T-helper 17 cell (primary cell): ENCODE data around the gene GNA12. TPM values are rescaled to one million over a fixed set of nuclear protein-coding genes. Genes with fewer than 3 reads are reported as not detected.
A peak's percentile ranks its signal among the peaks of the same experiment; 100 is the strongest.
"Not testable (repeated sequence)": the region's sequence is repeated elsewhere in the genome, so short reads cannot be mapped to it uniquely, and the experiment has no call there.

Experiments
- ATAC-seq: fragments of 150-1000 bp; cut with Tn5 transposase; 2 replicates; pipeline ENCODE4 v1.10.0; 2021; ENCODE audit warnings: mild to moderate bottlenecking, moderate library complexity
- DNase-seq, 3 donors: peaks; one replicate each; pipeline versions ENCODE4 v3.0.0 to v3.0.0-alpha.2; 2020 to 2021
- H3K9me3 ChIP-seq: one replicate; pipeline ENCODE4 v1.7.0; 2013; ENCODE audit warnings: low read length, mild to moderate bottlenecking; ENCODE audit not compliant: control insufficient read depth, poor library complexity, severe bottlenecking
- H3K27ac Mint-ChIP-seq: one replicate; pipeline ENCODE4 v1.8.0; 2022; ENCODE audit warnings: mild to moderate bottlenecking, moderate library complexity, mixed read lengths
- H3K27me3 Mint-ChIP-seq: one replicate; pipeline ENCODE4 v1.8.0; 2022; ENCODE audit warnings: mixed read lengths
- H3K36me3 Mint-ChIP-seq: one replicate; pipeline ENCODE4 v1.8.0; 2022; ENCODE audit warnings: low read depth, mixed read lengths
- H3K4me1 Mint-ChIP-seq: one replicate; pipeline ENCODE4 v1.8.0; 2022; ENCODE audit warnings: mild to moderate bottlenecking, mixed read lengths
- H3K4me3 Mint-ChIP-seq: one replicate; pipeline ENCODE4 v1.8.0; 2022; ENCODE audit warnings: mild to moderate bottlenecking, moderate library complexity, mixed read lengths
- total RNA-seq, 4 donors: library from RNA in 2 of 4; stranded (reverse) in 2 of 4; gene quantifications; one replicate each; pipeline ENCODE4 v1.2.3 and lab custom pipeline; 2022 to 2026

Gene GNA12
- total RNA-seq, 2 donors from 2014 or later, result 13.5 to 19.2 TPM

DNA sequence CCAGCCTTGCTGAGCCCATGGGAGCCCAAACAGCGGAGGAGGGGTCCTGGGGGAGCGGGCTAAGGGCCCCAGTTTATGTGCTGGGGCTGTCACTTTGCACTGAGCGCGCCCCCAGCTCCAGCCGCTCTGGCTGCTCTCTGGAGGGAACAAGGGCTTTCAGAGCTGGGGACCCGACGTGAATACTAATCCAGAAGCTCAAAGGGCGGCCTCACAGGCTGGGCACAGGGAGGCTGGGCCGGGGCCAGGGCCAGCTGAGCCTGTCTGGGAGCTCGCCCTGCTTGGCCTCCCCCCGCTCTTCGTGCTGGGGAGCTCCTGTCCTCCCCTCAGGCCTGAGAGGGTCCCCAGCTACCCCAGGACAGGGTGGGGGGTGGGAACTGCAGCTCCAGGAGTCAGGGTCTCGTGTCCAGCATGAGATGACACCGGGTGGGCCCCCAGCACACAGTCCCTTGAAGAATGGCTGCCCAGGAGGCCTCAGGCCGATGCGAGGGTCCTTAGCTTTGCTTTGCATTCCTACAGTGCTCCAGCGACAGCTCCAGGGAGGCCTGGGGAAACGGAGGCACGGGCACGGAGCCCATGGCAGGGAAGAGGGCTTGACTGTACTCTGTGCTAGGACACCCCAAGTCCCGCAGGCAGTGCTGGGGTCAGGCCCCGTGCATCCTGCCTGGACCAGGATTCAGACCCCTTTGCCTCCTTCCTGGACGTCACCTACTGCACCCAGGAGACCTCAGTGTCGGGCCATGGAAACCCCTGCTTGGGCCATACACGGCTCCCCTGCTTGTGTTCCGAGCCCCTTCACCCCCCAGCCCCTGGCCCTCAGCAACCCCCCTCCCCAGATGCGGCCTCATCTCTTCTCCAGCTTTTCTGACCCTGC lies 161.9 kb downstream of the GNA12 start:
- H3K27ac Mint-ChIP-seq, result no peak overlapping the region
- H3K4me3 Mint-ChIP-seq, result no peak overlapping the region
- peaks cover 3% of the 10 kb centered on the region for H3K36me3 Mint-ChIP-seq
- H3K4me1 Mint-ChIP-seq, result no peaks in the 10 kb centered on the region
- ATAC-seq (no peak), DNase-seq (no peak)
- no peaks in the 10 kb centered on the region for H3K9me3 ChIP-seq
- peaks cover 33% of the 10 kb centered on the region for H3K27me3 Mint-ChIP-seq

DNA sequence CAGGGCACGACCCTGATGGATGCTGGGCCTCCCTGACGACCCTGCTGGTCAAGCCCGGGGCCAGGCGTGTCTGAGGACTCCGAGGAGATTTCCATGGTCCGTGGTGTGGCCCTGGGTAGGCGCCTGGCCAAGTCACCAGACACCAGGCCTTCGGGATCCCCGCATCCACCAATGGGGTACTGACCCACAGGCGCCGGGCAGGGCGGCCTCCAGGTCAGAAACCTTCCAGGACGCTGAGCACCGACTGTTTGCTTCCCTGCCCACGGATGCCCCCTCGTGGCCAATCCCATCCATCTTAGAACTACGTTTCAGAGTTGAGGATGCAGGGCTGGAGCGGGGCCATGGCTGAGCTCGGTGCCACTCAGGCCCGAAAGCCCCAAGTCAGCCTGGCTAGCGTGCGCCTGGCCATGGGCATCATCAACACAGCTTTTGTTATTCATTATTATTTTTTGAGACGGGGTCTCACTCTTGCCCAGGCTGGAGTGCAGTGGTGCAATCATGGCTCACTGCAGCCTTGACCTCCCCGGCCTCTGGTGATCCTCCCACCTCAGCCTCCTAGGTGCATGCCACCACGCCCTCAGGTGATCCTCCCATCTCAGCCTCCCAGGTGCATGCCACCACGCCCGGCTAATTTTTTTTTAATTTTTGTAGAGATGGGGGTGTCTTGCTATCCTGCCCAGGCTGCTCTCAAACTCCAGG lies 163.2 kb downstream of the GNA12 start:
- DNase-seq (peak in 2 of 3 donors; percentile 21 to 33), ATAC-seq (peak; percentile 47)
- Mint-ChIP-seq H3K4me3 (no peak overlapping the region), H3K27ac (no peak overlapping the region), H3K4me1 (no peaks in the 10 kb centered on the region), H3K36me3 (peaks cover 3% of the 10 kb centered on the region), H3K27me3 (peaks cover 27% of the 10 kb centered on the region)
- H3K9me3 ChIP-seq, result no peaks in the 10 kb centered on the region

DNA sequence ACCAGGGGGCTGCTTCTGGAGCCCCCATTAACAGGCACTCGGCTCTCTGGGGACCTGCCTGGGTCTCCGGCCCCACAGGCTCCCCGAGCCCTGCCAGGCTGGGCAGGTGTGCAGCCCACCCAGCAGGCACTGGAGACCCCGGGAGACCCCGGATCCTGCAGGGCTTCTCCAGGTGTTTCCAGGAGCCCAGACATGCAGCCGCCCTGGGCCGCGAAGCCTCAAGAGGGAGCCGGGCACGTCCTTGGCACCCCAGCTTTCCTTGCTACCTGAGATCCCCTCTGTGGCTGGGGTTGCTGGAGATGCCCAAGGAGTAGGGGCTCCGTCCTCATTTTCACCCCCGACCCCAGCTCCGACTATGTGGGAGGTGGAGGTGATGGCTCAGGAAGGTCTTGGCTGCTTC lies 163.9 kb downstream of the GNA12 start:
- Mint-ChIP-seq H3K27me3 (peaks cover 26% of the 10 kb centered on the region), H3K27ac (no peak overlapping the region), H3K4me3 (no peak overlapping the region), H3K36me3 (peaks cover 3% of the 10 kb centered on the region), H3K4me1 (no peaks in the 10 kb centered on the region)
- no peak for ATAC-seq
- no peak for DNase-seq
- no peaks in the 10 kb centered on the region for H3K9me3 ChIP-seq

DNA sequence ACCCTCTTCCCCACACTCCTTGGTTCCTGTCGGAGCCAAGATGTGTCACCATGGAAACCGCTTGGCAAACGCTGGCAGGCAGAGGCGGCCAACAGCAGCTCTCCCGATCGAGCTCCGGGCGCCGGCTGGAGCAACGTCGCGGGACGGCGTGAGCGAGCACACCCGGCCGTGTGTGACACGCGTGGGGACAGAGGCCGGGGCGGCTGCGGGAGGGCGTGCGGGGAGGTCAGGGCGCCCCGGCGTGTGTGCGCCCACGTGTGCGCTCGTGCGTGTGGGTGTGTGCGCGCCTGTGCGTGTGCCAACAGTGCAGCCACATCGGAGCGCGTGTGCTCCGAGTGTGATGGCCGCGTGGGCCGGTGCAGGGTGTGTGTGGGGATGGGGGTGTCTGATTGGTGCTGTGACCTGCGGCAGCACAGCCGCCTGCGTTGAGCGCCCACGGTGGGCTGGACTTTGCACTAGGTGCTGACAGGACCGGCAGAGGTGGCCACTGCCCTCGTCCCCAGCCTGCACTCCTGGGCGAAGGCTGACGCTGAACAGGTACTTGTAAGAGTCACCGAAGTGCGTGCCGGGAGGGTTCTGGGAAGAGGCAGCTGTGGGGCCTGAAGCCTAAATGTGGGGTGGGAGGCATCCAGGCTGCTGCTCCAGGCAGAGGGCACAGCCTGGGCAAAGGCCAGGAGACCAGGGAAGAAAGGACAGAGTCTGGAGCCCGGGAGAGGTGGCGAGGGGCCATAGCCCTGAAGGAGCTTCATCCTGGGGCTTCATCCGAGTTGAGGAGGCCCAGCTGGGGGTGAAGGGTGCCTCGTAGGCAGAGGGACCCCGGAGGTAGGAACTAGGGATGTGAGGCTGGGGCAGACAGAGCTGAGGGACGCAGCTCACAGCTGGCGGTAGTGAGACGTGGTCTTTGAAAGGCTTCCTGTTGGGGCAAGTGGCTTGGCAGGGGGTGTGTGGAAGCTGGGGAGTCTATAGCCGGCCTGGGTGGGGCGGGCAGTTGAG lies 164.7 kb downstream of the GNA12 start:
- not testable (repeated sequence) for H3K4me1 Mint-ChIP-seq, DNase-seq, H3K27ac Mint-ChIP-seq, H3K4me3 Mint-ChIP-seq, ATAC-seq, H3K36me3 Mint-ChIP-seq, H3K9me3 ChIP-seq
- H3K27me3 Mint-ChIP-seq, result peaks cover 25% of the 10 kb centered on the region

DNA sequence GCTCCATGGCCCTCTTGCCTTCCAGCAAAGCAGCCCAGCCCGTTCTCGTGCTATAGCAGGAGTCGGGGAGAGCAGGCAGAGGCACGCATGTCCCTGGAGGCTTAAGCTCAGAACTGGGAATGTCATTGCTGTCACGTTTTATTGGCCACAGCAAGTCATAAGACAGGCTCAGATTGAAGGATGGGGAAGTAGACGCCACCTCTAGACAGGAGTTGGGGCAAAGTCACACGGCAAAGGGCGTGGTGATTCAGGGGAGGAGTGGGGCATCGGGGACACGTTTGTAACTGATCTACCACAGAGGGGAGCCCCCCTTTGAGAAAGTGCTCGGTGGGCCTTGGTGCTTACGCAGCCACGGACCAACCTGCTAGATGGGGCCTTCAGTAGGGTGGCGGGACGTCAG lies 165.7 kb downstream of the GNA12 start:
- not testable (repeated sequence) for H3K9me3 ChIP-seq, H3K27ac Mint-ChIP-seq, H3K4me1 Mint-ChIP-seq, H3K4me3 Mint-ChIP-seq, DNase-seq, H3K36me3 Mint-ChIP-seq, ATAC-seq
- peaks cover 20% of the 10 kb centered on the region for H3K27me3 Mint-ChIP-seq

Other genes with a start within 250 kb of the GNA12 start
- 10 to 100 TPM; 13.2 to 14.8 TPM for gene TTYH3, start 212.3 kb downstream of the GNA12 start, total RNA-seq
- gene AMZ1, start 156.1 kb downstream of the GNA12 start, total RNA-seq, result under 1 TPM; 0.32 to 0.76 TPM
- gene CARD11, start 199.6 kb upstream of the GNA12 start, total RNA-seq, result 100 to 1,000 TPM; 126 to 155 TPM